Right atrium auricular region (tissue), 2 donors: ENCODE data around the gene CSTPP1. TPM values are rescaled to one million over a fixed set of nuclear protein-coding genes. Genes with fewer than 3 reads are reported as not detected.

ENCODE experiments used
- DNase-seq: peaks from one replicate; pipeline ENCODE4 v3.0.0-alpha.2; 2019; ENCODE audit warnings: low spot score
- H3K27ac ChIP-seq, 2 donors: fragments of 200-600 bp; sonication (generic); 1 replicate in 1 of 2; 2 replicates in 1 of 2; pipeline ENCODE4 v1.5.1; 2016 to 2019
- H3K27me3 ChIP-seq, 2 donors: fragments of 200-600 bp; sonication (generic); one replicate each; pipeline versions ENCODE4 v1.5.1 to v1.6.0; 2017 to 2019
- H3K36me3 ChIP-seq: fragments of 200-600 bp; sonication (generic); one replicate; pipeline ENCODE4 v1.5.1; 2016
- H3K4me1 ChIP-seq, 2 donors: fragments of 200-600 bp; sonication (generic); one replicate each; pipeline versions ENCODE4 v1.5.1 to v1.6.0; 2017 to 2019
- H3K4me3 ChIP-seq, 2 donors: fragments of 200-600 bp; sonication (generic); 1 replicate in 1 of 2; 2 replicates in 1 of 2; pipeline ENCODE4 v1.5.1; 2017 to 2019; ENCODE audit warnings: mild to moderate bottlenecking in 1 of 2, moderate library complexity in 1 of 2
- H3K9me3 ChIP-seq, 2 donors: fragments of 200-600 bp; sonication (generic); one replicate each; pipeline ENCODE4 v1.5.1; 2019
- CTCF ChIP-seq, 2 donors: fragments of 200-600 bp; sonication (generic); IDR thresholded peaks; one replicate each; pipeline ENCODE4 v1.5.1; 2019; ENCODE audit warnings: antibody characterized with exemption in 2 of 2
- total RNA-seq, 2 donors: library from RNA; depleted of rRNA; stranded (reverse); fragments of >200 nt; gene quantifications; one replicate each; pipeline ENCODE4 v1.1.0, GENCODE V29; 2016

CSTPP1 gene
- total RNA-seq, 2 donors from 2014 or later, result 8.1 to 14.0 TPM

GRCh38 chr11:46898396-46899095 lies 38.0 kb upstream of the CSTPP1 start:
- no peak for TF ChIP-seq CTCF (IDR thresholded peaks at IDR 0.05)

DNA sequence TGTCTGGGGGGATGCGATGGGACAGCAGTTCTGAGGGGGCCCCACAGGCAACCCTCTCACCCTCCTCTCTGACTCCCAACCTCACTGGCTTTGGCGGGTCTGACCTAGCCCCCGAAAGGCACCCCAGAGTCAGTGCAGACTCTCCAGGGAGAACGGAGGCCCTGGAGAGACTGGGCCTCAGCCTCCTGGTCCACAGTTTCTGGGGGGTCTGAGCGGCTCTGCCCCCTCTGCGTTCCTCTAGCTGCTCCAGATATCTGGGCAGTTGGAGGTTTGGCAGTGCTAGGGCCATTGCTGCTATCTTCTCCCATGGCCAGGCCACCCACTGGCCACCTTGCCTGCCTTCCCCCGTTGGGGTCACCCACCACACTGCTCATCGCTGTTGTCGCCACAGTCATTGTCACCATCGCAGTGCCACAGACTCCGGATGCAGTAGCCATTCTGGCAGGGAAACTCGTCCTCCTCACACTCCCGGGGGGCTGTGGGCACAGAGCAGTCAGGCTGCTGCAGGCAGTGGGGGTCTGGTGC lies 37.0 kb upstream of the CSTPP1 start:
- Histone ChIP-seq H3K4me1 (peaks cover 0 to 24% of the 10 kb centered on the region in 2 donors), H3K27me3 (no peaks in the 10 kb centered on the region), H3K27ac (no peak overlapping the region), H3K4me3 (no peak overlapping the region), H3K9me3 (no peaks in the 10 kb centered on the region), H3K36me3 (peaks cover 16% of the 10 kb centered on the region)
- DNase-seq, result no peak
- TF ChIP-seq CTCF (IDR thresholded peaks at IDR 0.05), result no peak

More at GRCh38 chr11:46898396-46899095, 38.0 kb upstream of the CSTPP1 start:
- no peaks in the 10 kb centered on the region for H3K9me3 ChIP-seq
- peaks cover 0 to 23% of the 10 kb centered on the region in 2 donors for H3K4me1 ChIP-seq
- H3K4me3 ChIP-seq, result no peak overlapping the region
- peaks cover 16% of the 10 kb centered on the region for H3K36me3 ChIP-seq
- no peaks in the 10 kb centered on the region for H3K27me3 ChIP-seq
- H3K27ac ChIP-seq, result no peak overlapping the region
- no peak for DNase-seq

- Histone ChIP-seq H3K4me3 (no peak overlapping the region), H3K36me3 (peaks cover 16% of the 10 kb centered on the region), H3K9me3 (no peaks in the 10 kb centered on the region), H3K4me1 (peaks cover 0 to 24% of the 10 kb centered on the region in 2 donors), H3K27ac (no peak overlapping the region), H3K27me3 (no peaks in the 10 kb centered on the region)
- no peak for DNase-seq
- no peak for TF ChIP-seq CTCF (IDR thresholded peaks at IDR 0.05)
Observed at GRCh38 chr11:46900091-46900746, 36.3 kb upstream of the CSTPP1 start.

DNA sequence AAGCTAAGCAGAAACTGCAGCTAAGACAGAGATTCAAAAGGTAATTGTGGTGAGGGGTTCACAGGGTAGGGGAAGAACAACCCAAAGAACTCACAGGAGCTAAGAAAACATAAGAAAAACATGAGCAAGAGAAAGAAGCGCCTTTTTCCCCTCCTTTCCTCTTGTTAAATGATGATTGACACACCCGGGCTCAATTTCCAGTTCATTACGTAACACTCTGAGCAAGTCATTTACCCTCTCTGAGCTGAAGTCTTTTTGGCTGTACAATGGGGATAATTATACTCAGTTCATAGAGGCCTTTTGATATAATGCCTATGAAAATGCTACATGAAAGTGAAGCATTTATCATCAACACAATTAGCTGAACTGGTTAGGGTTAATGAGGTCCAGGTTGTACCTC lies 35.4 kb upstream of the CSTPP1 start:
- no peaks in the 10 kb centered on the region for H3K27me3 ChIP-seq
- DNase-seq, result no peak
- no peaks in the 10 kb centered on the region for H3K9me3 ChIP-seq
- H3K4me1 ChIP-seq, result peaks cover 0 to 19% of the 10 kb centered on the region in 2 donors
- TF ChIP-seq CTCF (IDR thresholded peaks at IDR 0.05), result no peak
- H3K4me3 ChIP-seq, result no peak overlapping the region
- H3K36me3 ChIP-seq, result peaks cover 16% of the 10 kb centered on the region
- H3K27ac ChIP-seq, result no peak overlapping the region

DNA sequence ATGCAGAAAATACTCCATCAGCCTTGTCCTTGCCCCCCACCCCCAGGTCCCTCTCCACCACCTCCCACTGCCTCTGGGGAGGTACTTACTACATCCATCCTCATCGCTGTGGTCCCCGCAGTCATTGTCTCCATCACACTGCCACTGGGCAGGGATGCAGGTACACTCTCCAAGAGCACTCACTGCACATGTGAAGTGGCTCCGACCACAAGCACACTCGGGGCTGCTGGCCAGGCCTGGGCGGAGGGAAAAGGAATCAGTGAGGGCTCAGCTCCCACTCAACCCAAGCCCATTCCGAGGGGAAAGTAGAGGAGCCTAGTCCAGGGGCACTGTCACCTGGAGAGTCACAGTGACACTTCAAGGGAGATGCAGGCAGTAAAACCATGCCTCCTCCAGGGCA lies 33.9 kb upstream of the CSTPP1 start:
- Histone ChIP-seq H3K36me3 (peaks cover 16% of the 10 kb centered on the region), H3K9me3 (no peaks in the 10 kb centered on the region), H3K4me3 (no peak overlapping the region), H3K27ac (peak overlapping the region; percentile 69 to 73), H3K4me1 (peaks cover 0 to 22% of the 10 kb centered on the region in 2 donors), H3K27me3 (no peaks in the 10 kb centered on the region)
- no peak for TF ChIP-seq CTCF (IDR thresholded peaks at IDR 0.05)
- DNase-seq, result no peak
